ENCODE measurements around the gene PCBP4.

- TF ChIP-seq, protein P1, sequence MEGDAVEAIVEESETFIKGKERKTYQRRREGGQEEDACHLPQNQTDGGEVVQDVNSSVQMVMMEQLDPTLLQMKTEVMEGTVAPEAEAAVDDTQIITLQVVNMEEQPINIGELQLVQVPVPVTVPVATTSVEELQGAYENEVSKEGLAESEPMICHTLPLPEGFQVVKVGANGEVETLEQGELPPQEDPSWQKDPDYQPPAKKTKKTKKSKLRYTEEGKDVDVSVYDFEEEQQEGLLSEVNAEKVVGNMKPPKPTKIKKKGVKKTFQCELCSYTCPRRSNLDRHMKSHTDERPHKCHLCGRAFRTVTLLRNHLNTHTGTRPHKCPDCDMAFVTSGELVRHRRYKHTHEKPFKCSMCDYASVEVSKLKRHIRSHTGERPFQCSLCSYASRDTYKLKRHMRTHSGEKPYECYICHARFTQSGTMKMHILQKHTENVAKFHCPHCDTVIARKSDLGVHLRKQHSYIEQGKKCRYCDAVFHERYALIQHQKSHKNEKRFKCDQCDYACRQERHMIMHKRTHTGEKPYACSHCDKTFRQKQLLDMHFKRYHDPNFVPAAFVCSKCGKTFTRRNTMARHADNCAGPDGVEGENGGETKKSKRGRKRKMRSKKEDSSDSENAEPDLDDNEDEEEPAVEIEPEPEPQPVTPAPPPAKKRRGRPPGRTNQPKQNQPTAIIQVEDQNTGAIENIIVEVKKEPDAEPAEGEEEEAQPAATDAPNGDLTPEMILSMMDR (optimal IDR thresholded peaks at IDR 0.05 in 1 of 3, IDR thresholded peaks at IDR 0.05 in 1 of 3, conservative IDR thresholded peaks at IDR 0.05 in 1 of 3; ENCODE audit: extremely low read depth in 1 of 3, insufficient read depth in 2 of 3, low read length in 3 of 3) = no peak
- TF ChIP-seq EZH2 (IDR thresholded peaks at IDR 0.05; ENCODE audit: low read length) = no peak
These were observed 30.8 kb upstream of the PCBP4 start for GRCh38 chr3:51997935-51998596.

Data from keratinocyte (primary cell).